HG03095 (cell line): ENCODE data around the gene MYO3A.

Source experiments
- ATAC-seq: cut with Tn5 transposase; IDR thresholded peaks from one replicate; pipeline ENCODE4 v1.9.1; 2021; ENCODE audit warnings: moderate library complexity; ENCODE audit not compliant: unreplicated experiment

The MYO3A gene

GRCh38 chr10:26211781-26212444, 277.9 kb downstream of the MYO3A start:
- ATAC-seq = no peak

- ATAC-seq = no peak
Observed at GRCh38 chr10:26212511-26212910, 278.5 kb downstream of the MYO3A start.

- no peak for ATAC-seq
Observed at GRCh38 chr10:26213157-26213800, 279.2 kb downstream of the MYO3A start.

- ATAC-seq = no peak
Observed at GRCh38 chr10:26214004-26214403, 280.0 kb downstream of the MYO3A start.

- no peak for ATAC-seq
Observed at GRCh38 chr10:26214551-26215395, 280.7 kb downstream of the MYO3A start.

GRCh38 chr10:26215396-26215934, 281.4 kb downstream of the MYO3A start:
- ATAC-seq = no peak

- ATAC-seq = no peak
Observed at GRCh38 chr10:26215935-26216584, 282.0 kb downstream of the MYO3A start.

GRCh38 chr10:26216585-26217395, 282.8 kb downstream of the MYO3A start, which contains the start of gene GAD2:
Gene GAD2, plus strand, starts transcription at chr10:26216774. Its CDS starts 36 bp downstream, at chr10:26216810.
- no peak for ATAC-seq

- no peak for ATAC-seq
Observed at GRCh38 chr10:26217396-26218086, 283.5 kb downstream of the MYO3A start.

GRCh38 chr10:26219676-26220075, 285.6 kb downstream of the MYO3A start:
- ATAC-seq = no peak

GRCh38 chr10:26220901-26221300, 286.9 kb downstream of the MYO3A start:
- no peak for ATAC-seq

GRCh38 chr10:26221541-26221940, 287.5 kb downstream of the MYO3A start:
- ATAC-seq = no peak

GRCh38 chr10:26222563-26222962, 288.5 kb downstream of the MYO3A start:
- no peak for ATAC-seq

- no peak for ATAC-seq
Observed at GRCh38 chr10:26225322-26225721, 291.3 kb downstream of the MYO3A start.

- ATAC-seq = no peak
Observed at GRCh38 chr10:26227786-26228185, 293.8 kb downstream of the MYO3A start.

- no peak for ATAC-seq
Observed at GRCh38 chr10:26232174-26232573, 298.1 kb downstream of the MYO3A start.

- no peak for ATAC-seq
Observed at GRCh38 chr10:26235761-26236160, 301.7 kb downstream of the MYO3A start.

GRCh38 chr10:26238378-26238777, 304.3 kb downstream of the MYO3A start:
- no peak for ATAC-seq

- no peak for ATAC-seq
Observed at GRCh38 chr10:26242706-26243350, 308.8 kb downstream of the MYO3A start.
